ENCODE measurements around the gene CCDC7.
"Not testable (repeated sequence)": the region's sequence is repeated elsewhere in the genome, so short reads cannot be mapped to it uniquely, and the experiment has no call there.

GRCh38 chr10:32598022-32598421 lies 152.1 kb downstream of the CCDC7 start:
- not testable (repeated sequence) for TF ChIP-seq SMC3 (IDR thresholded peaks at IDR 0.05; ENCODE audit: low read depth, low read length); CTCF (IDR thresholded peaks at IDR 0.05)

All from SK-N-SH (cell line).